H1 (cell line): ENCODE data around the gene CSF3. TPM values are rescaled to one million over a fixed set of nuclear protein-coding genes. Genes with fewer than 3 reads are reported as not detected.

Experiments used
- KDM5A ChIP-seq: fragments of 200-600 bp; IDR thresholded peaks from 2 replicates; pipeline ENCODE4 v1.7.1; 2012; ENCODE audit warnings: mild to moderate bottlenecking, low read length, inconsistent platforms, mixed read lengths
- polyA plus RNA-seq, 7 experiments: library from polyadenylated mRNA; depleted of rRNA in 3 of 7; stranded (reverse) in 5 of 7; unstranded in 2 of 7; fragments of >200 nt in 5 of 7; fragments of 200-250 nt in 2 of 7; gene quantifications; 1 replicate in 5 of 7; 2 replicates in 1 of 7; 4 replicates in 1 of 7; pipeline versions ENCODE4 v1.2.1 to v1.2.3, GENCODE V29; 2011 to 2013; ENCODE audit warnings: missing spikeins in 2 of 7, mixed read lengths in 2 of 7
- total RNA-seq: library from RNA; stranded (reverse); fragmentation: NEBNext Ultra II Directional; extraction: Animal tissue kit (Norgen Biotek cat#: 25700); gene quantifications from 2 replicates; pipeline ENCODE4 v1.2.1, GENCODE V29; 2021

Gene CSF3
- total and polyA plus RNA-seq, 2 of the 8 experiments (the other 6 are each of a cell fraction or from before 2014, with no cell fraction given), result 0.03 TPM; not detected in 1

- no peak for TF ChIP-seq KDM5A
These were observed 41.3 kb downstream of the CSF3 start (continued) for GRCh38 chr17:40056379-40057015.
